Activated CD8-positive, alpha-beta memory T cell treated with anti-CD3 and anti-CD28 coated beads, Interleukin-2, amount 50 U/mL, for 24 hours (primary cell): Measurements from ENCODE around the gene MC1R.
"Not testable (repeated sequence)": the region's sequence is repeated elsewhere in the genome, so short reads cannot be mapped to it uniquely, and the experiment has no call there.

ENCODE experiments used
- DNase-seq: peaks from one replicate; pipeline ENCODE4 v3.0.0-alpha.2; 2020; ENCODE audit errors: extremely low read depth

The MC1R gene

GRCh38 chr16:89934611-89935553 is 16.2 kb downstream of the MC1R start:
- no peak for DNase-seq

DNA sequence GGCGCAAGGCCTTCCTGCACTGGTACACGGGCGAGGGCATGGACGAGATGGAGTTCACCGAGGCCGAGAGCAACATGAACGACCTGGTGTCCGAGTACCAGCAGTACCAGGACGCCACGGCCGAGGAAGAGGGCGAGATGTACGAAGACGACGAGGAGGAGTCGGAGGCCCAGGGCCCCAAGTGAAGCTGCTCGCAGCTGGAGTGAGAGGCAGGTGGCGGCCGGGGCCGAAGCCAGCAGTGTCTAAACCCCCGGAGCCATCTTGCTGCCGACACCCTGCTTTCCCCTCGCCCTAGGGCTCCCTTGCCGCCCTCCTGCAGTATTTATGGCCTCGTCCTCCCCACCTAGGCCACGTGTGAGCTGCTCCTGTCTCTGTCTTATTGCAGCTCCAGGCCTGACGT is 17.0 kb downstream of the MC1R start:
- not testable (repeated sequence) for DNase-seq

DNA sequence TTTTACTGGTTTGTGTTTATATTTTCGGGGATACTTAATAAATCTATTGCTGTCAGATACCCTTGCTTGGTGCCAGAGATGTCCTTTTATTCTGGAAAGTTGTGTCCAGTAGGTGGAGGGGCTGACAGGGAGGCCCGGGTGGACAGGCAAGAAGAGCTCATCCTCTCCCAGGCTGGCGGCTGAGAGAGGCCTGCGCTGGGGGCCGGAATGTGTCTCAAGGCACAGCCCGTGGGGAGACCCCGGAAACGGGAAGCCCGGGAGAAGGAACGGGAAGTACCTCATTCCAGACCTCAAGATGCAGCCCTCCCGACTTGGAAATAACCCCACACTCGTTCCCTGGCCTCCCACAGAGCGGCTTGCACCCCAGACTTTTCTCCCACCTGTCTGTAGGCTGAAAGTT is 17.4 kb downstream of the MC1R start:
- DNase-seq, result no peak

GRCh38 chr16:89936508-89936907 is 17.8 kb downstream of the MC1R start:
- no peak for DNase-seq

DNA sequence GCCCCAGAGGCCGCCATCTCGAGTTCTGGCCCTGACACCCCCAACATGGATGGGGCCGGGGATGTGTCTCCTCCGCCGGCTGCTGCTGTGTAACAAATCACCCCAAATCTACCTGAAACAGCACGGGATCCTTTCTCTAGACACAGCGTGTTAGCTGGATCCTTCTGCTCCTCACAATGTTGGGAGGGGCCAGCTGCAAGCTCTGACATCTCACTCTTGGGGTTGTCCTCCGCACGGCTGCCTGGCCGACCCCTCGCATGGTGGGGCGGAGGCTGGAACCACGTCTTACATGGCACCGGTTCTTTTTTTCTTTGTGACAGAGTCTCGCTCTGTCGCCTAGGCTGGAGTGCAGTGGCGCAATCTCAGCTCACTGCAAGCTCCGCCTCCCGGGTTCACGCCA is 18.3 kb downstream of the MC1R start:
- DNase-seq, result no peak

DNA sequence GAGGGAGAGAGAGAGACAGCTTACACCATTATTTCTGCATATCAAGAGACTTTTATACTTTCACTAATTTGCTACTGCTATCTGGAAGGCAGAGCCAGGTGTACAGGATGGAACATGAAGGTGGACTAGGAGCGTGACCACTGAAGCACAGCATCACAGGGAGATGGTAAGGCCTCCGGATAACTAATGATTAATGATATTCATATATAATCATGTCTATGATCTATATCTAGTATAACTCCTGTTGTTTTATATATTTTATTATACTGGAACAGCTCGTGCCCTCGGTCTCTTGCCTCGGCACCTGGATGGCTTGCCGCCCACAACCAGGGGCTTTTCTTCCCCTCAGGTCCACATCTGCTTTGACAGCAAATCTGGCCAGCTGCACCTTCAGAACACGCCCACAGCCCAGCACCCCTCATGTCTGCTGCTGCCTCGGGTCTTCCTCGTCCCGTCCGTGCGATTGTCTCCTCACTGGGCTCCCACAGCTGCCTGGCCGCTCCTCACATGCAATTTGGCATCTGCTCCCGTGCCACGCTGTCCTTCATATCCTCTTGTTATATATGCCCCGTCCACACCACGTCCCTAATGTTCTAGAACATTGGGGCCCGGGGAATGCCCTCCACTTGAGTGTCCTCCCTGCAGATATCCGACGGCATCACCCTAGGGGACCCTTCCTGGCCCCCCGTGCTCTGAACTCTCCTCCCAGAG is 19.7 kb downstream of the MC1R start:
- DNase-seq, result no peak

- DNase-seq, result no peak
Observed at GRCh38 chr16:89944773-89945172, 26.1 kb downstream of the MC1R start.

DNA sequence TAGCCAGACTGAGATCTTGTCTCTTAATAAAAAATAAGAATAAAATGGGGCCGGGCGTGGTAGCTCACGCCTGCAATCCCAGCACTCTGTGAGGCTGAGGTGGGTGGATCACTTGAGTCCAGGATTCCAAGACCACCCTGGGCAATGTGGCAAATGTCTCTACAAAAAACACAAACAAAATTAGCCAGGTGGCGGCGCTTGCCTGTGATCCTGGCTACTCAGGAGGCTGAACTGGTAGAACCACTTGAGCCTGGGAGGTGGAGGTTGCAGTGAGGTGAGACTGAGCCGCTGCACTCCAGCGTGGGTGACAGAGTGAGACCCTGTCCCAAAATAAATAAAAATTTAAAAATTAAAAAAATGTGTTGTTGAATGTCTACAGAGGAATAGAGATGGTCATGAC is 27.0 kb downstream of the MC1R start:
- DNase-seq, result no peak

- no peak for DNase-seq
Observed at GRCh38 chr16:89946515-89946914, 27.9 kb downstream of the MC1R start.

DNA sequence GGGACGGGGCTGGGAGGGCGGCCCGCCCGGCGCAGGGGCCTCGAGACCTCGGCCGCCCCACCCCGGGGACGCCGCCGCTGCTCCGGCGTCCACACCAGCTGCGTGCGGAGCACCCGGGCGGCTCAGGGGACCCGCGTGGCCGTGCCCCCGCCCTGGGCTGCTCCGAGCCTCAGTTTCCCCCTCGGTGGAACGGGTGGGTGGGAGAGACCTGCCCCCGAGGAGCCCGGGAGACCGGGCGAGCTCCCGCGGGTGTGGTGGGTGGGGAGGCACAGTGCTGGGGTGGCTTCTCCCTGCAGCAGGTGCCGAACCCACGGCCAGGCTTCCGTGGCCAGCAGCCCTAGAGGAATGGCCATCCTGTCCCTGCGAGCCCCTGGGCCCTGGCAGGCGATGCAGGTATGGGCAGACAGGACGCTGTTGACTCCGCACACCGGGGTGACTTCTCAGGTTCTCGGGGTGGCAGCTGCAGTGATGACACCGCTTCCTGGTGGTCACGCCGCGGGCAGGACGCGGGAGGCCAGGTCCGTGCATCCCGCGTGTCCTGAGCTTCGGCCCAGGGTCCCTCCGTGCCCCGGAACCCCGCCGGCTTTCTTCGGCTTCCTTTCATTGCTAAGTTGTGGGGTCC is 30.6 kb downstream of the MC1R start:
- no peak for DNase-seq

GRCh38 chr16:89949756-89950155 is 31.1 kb downstream of the MC1R start:
- no peak for DNase-seq

GRCh38 chr16:89951509-89951908 is 32.8 kb downstream of the MC1R start:
- DNase-seq, result no peak

GRCh38 chr16:89952049-89952448 is 33.4 kb downstream of the MC1R start:
- DNase-seq, result no peak

DNA sequence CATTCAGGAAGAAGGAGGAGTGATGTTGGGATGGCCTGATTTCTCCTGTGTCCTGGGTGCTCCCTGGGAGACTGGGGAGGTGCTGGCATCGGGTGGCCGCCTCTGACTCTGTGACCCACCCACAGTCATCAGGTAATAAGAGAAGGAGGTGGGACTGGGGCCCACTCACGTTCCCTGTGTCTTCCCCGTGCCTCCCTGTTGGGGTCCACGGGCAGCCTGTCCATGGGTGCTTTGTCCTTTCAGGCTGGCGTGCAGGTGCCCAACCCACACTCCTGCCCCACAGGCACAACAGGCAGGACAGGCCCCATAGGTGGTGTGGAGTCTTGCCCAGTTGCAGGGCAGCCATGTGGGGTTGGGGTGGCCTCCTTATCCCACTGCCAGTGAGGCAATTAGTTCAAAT is 33.9 kb downstream of the MC1R start:
- DNase-seq, result no peak

DNA sequence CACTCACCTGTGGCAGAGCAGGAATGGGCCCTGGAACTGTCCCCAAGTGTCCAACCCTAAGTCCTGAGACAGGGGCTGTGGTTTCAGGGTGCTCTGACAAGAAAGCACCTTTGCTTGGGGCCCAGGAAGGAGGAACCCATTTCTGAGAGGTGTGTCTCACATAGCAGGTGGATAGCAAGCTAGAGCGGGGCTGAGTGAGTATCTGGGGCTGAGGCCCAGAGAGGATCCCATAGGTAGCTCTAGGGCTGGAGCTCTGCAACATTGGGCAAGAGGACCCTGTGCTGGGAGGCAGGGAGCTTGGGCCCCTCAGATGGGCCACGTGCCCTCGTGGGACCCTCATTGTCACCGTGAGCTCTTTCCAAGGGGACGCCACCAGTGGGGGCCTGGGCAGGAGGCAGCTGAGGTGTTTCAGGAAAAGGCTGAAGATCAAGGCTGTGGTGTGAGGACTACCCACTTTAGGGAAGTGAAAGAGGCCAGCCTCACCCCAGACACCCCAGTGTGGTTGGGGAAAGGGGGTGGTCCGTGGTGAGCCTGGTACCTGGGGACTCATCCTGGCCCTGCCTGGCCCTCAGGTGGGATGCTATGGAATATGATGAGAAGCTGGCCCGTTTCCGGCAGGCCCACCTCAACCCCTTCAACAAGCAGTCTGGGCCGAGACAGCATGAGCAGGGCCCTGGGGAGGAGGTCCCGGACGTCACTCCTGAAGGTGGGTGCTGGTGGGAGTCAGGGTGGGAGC is 35.2 kb downstream of the MC1R start:
- DNase-seq, result no peak

DNA sequence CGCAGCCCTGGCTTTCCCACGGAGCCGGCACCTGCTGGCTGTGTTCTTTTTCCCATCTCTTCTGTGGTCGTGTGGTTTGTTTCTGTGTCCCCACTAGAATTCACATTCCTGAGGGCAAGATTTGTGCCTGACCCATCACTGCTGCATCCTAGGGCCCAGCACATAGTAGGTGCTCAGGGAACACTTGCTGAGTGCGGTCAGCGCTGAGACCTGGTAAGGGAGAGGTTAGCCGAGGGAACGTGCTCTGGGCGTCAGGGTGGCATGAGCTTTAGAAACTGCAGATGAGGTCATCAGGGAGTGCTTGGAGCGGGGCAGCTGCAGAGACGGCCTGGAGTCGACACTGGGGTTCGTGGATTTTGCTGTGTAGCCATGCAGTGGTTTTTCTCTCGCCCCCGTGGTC is 35.8 kb downstream of the MC1R start:
- no peak for DNase-seq

- no peak for DNase-seq
Observed at GRCh38 chr16:89955001-89955685, 36.5 kb downstream of the MC1R start.

GRCh38 chr16:89956505-89957215 is 38.0 kb downstream of the MC1R start:
- no peak for DNase-seq

DNA sequence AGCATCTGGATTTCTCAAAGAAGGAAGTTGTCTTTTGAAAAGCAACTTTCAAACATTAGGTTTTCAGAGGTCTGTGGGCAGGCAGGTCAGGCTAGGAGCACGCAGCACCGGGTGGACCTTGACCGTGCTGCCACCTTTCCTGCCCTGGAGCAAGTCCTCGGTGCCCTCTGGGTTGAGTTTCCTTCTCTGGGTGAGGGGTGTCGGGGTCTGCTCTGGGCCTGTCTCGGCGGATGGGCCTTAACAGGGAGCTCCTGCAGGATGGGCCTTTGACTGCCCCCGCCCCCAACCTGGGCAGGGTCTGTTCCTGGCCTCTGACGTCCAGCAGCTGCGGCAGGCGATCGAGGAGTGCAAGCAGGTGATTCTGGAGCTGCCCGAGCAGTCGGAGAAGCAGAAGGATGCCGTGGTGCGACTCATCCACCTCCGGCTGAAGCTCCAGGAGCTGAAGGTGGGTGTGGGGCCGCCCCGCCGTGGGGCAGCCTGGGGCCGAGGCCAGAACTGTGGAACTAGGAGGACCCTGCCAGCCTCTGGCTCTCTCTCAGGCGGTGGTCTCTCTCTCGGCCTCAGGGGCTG is 38.6 kb downstream of the MC1R start:
- no peak for DNase-seq

DNA sequence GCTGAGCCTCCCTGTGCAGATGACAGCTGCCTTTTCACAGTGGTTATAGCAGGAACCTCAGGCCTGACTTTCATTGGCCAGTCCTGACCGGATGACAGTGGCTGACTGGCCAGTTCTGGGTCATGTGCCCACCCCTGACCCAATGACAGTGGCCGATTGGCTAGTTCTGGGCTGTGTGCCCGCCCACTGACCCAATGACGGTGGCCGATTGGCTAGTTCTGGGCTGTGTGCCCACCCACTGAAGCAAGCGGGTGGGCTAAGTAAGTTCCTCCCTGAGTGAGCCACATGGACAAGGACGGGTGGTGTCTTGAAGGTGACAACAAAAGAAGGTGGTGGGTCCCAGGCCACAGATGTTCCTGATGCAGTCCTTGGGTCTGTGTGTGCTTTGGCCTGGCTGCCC is 39.4 kb downstream of the MC1R start:
- DNase-seq, result no peak
